Panc1 (cell line): Measurements from ENCODE around the gene CTDSP1.

ENCODE experiments used
- CTCF ChIP-seq: fragments of 450-650 bp; IDR thresholded peaks from 2 replicates; pipeline ENCODE4 v1.5.1; 2017; ENCODE audit warnings: mild to moderate bottlenecking
- POLR2AphosphoS5 ChIP-seq: IDR thresholded peaks from 2 replicates; pipeline ENCODE4 v1.6.1; 2012; ENCODE audit warnings: mild to moderate bottlenecking, low read depth, low read length, moderate library complexity
- REST ChIP-seq, 2 experiments: IDR thresholded peaks; 2 replicates each; pipeline ENCODE4 v1.6.1; 2011 to 2012; ENCODE audit warnings: low read depth in 2 of 2, control low read depth in 1 of 2, low read length in 1 of 2, mild to moderate bottlenecking in 1 of 2, moderate library complexity in 1 of 2; ENCODE audit not compliant: insufficient read depth in 1 of 2
- SIN3A ChIP-seq: IDR thresholded peaks from 2 replicates; pipeline ENCODE4 v1.6.1; 2012; ENCODE audit warnings: low read depth, mild to moderate bottlenecking, low read length, moderate library complexity, borderline replicate concordance; ENCODE audit not compliant: insufficient read depth
- TCF7L2 ChIP-seq: IDR thresholded peaks from 2 replicates; pipeline ENCODE4 v1.6.1; 2011; ENCODE audit warnings: mild to moderate bottlenecking, low read depth, low read length, inconsistent platforms

- TF ChIP-seq CTCF: no peak
- TF ChIP-seq SIN3A: no peak
- TF ChIP-seq POLR2AphosphoS5: no peak
- TF ChIP-seq TCF7L2: no peak
- no peak for TF ChIP-seq REST (IDR thresholded peaks at IDR 0.05; ENCODE audit: insufficient read depth in 1 of 2, low read depth in 2 of 2, low read length in 1 of 2)
These were observed 7.2 kb upstream of the CTDSP1 start for GRCh38 chr2:218392459-218392858.
